ENCODE data around the gene ATP1B3. TPM values are rescaled to one million over a fixed set of nuclear protein-coding genes. Genes with fewer than 3 reads are reported as not detected.

Gene ATP1B3
- total and polyA plus RNA-seq, 4 donors = 6.8 to 30.2 (median 11.3) TPM

- H3K4me3 ChIP-seq (ENCODE audit: low read depth in 1 of 3, low read length in 3 of 3) = no peak overlapping the region
- DNase-seq (ENCODE audit: low spot score) = no peak
- TF ChIP-seq NR2F2 (IDR thresholded peaks at IDR 0.05) (no peak), MAX (IDR thresholded peaks at IDR 0.05) (no peak), CTCF (IDR thresholded peaks at IDR 0.05; ENCODE audit: low read depth, low read length, missing input control) (no peak), REST (IDR thresholded peaks at IDR 0.05) (no peak), FOXA2 (IDR thresholded peaks at IDR 0.05) (no peak)
- H3K27me3 ChIP-seq (ENCODE audit: control insufficient read depth in 4 of 4, insufficient read depth in 4 of 4, low read length in 3 of 4) = no peaks in the 10 kb centered on the region
- no peaks in the 10 kb centered on the region for H3K9me3 ChIP-seq (ENCODE audit: control insufficient read depth in 4 of 4, low read length in 3 of 4)
- 65% methylated on average over 8 of the region's 8 CpGs for WGBS
- H3K27ac ChIP-seq (ENCODE audit: low read depth in 1 of 2, low read length in 2 of 2) = no peak overlapping the region
- no peaks in the 10 kb centered on the region for H3K36me3 ChIP-seq (ENCODE audit: control insufficient read depth in 4 of 4, insufficient read depth in 3 of 4, low read depth in 1 of 4, low read length in 3 of 4)
- H3K4me1 ChIP-seq (ENCODE audit: control insufficient read depth in 4 of 4, insufficient read depth in 4 of 4, low read length in 3 of 4) = no peaks in the 10 kb centered on the region
- no peak overlapping the region for H3K9ac ChIP-seq (ENCODE audit: low read depth in 1 of 2, low read length in 2 of 2)
These were observed 15.5 kb upstream of the ATP1B3 start for GRCh38 chr3:141860766-141861513.

GRCh38 chr3:141862279-141862816, 14.1 kb upstream of the ATP1B3 start:
- H3K27ac ChIP-seq (ENCODE audit: low read depth in 1 of 2, low read length in 2 of 2) = no peak overlapping the region
- no peaks in the 10 kb centered on the region for H3K4me1 ChIP-seq (ENCODE audit: control insufficient read depth in 4 of 4, insufficient read depth in 4 of 4, low read length in 3 of 4)
- 88% methylated on average over 3 of the region's 3 CpGs for whole genome bisulfite sequencing
- no peak overlapping the region for H3K4me3 ChIP-seq (ENCODE audit: low read depth in 1 of 3, low read length in 3 of 3)
- H3K9ac ChIP-seq (ENCODE audit: low read depth in 1 of 2, low read length in 2 of 2) = no peak overlapping the region
- TF ChIP-seq HNF4G (IDR thresholded peaks at IDR 0.05) = no peak
- no peak for TF ChIP-seq REST (IDR thresholded peaks at IDR 0.05)
- TF ChIP-seq FOXA2 (IDR thresholded peaks at IDR 0.05) = no peak
- TF ChIP-seq TAF1 (conservative IDR thresholded peaks at IDR 0.05) = no peak
- TF ChIP-seq HNF4A (conservative IDR thresholded peaks at IDR 0.05) = no peak
- H3K36me3 ChIP-seq (ENCODE audit: control insufficient read depth in 4 of 4, insufficient read depth in 3 of 4, low read depth in 1 of 4, low read length in 3 of 4) = no peaks in the 10 kb centered on the region
- no peaks in the 10 kb centered on the region for H3K27me3 ChIP-seq (ENCODE audit: control insufficient read depth in 4 of 4, insufficient read depth in 4 of 4, low read length in 3 of 4)
- no peaks in the 10 kb centered on the region for H3K9me3 ChIP-seq (ENCODE audit: control insufficient read depth in 4 of 4, low read length in 3 of 4)
- no peak for DNase-seq (ENCODE audit: low spot score)

Measured in liver (tissue), 9 donors.